HG03045 (cell line): ENCODE measurements around the gene SSC5D.

Experiments used
- ATAC-seq: cut with Tn5 transposase; IDR thresholded peaks from one replicate; pipeline ENCODE4 v1.9.1; 2021; ENCODE audit warnings: mild to moderate bottlenecking, moderate library complexity; ENCODE audit not compliant: unreplicated experiment

SSC5D gene

GRCh38 chr19:55535173-55535964, 47.1 kb downstream of the SSC5D start:
- ATAC-seq: no peak

- ATAC-seq: no peak
Measured at GRCh38 chr19:55535965-55536350, 47.7 kb downstream of the SSC5D start.

GRCh38 chr19:55536366-55536765, 48.1 kb downstream of the SSC5D start:
- no peak for ATAC-seq

GRCh38 chr19:55536951-55537740, 48.9 kb downstream of the SSC5D start, which contains the start of gene SBK2:
Gene SBK2, minus strand, starts transcription at chr19:55537133. Its CDS starts 839 bp downstream, at chr19:55536294.
- no peak for ATAC-seq

- ATAC-seq: no peak
Measured at GRCh38 chr19:55537741-55538111, 49.5 kb downstream of the SSC5D start.

- ATAC-seq: no peak
Measured at GRCh38 chr19:55538132-55538531, 49.9 kb downstream of the SSC5D start.

- ATAC-seq: no peak
Measured at GRCh38 chr19:55539090-55539984, 51.1 kb downstream of the SSC5D start.

GRCh38 chr19:55540619-55541018, 52.4 kb downstream of the SSC5D start:
- ATAC-seq: no peak

GRCh38 chr19:55541091-55541490, 52.9 kb downstream of the SSC5D start:
- no peak for ATAC-seq

GRCh38 chr19:55542292-55542855, 54.1 kb downstream of the SSC5D start:
- no peak for ATAC-seq

- no peak for ATAC-seq
Measured at GRCh38 chr19:55543567-55543966, 55.3 kb downstream of the SSC5D start.

- ATAC-seq: no peak
Measured at GRCh38 chr19:55544014-55544413, 55.8 kb downstream of the SSC5D start.

- ATAC-seq: no peak
Measured at GRCh38 chr19:55544776-55545439, 56.7 kb downstream of the SSC5D start.

- ATAC-seq: no peak
Measured at GRCh38 chr19:55545443-55545842, 57.2 kb downstream of the SSC5D start, which contains the start of gene SBK3. Gene SBK3, minus strand, starts transcription at chr19:55545543. Its CDS starts 0 bp downstream, at chr19:55545543.

- ATAC-seq: no peak
Measured at GRCh38 chr19:55546011-55546410, 57.8 kb downstream of the SSC5D start.

GRCh38 chr19:55546822-55547614, 58.8 kb downstream of the SSC5D start:
- ATAC-seq: no peak

- no peak for ATAC-seq
Measured at GRCh38 chr19:55549500-55550320, 61.5 kb downstream of the SSC5D start.

GRCh38 chr19:55550321-55550650, 62.0 kb downstream of the SSC5D start:
- ATAC-seq: no peak

- ATAC-seq: no peak
Measured at GRCh38 chr19:55552206-55552605, 64.0 kb downstream of the SSC5D start.
